ENCODE measurements around the gene MAP3K10.

Gene MAP3K10

DNA sequence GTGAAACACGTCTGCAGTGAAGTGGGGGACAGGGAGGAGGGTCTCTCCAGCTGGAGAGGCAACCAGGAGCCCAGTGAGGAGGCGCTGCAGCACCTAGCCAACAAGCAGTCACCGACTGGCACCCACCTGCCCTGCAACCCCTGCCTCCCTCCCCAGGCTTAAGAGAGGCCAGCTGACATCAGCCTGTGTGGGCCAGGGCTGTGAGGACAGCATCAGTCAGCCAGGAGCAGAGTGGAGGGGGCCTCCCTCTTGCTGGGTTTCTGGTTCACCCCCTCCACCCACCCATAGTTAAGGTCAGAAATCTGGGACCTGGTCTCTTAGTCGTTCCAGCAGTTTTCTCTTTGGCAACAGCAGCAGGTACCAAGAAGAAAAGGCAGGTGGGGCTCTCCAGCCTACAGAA is 60.8 kb downstream of the MAP3K10 start:
- DNase-seq = no peak

DNA sequence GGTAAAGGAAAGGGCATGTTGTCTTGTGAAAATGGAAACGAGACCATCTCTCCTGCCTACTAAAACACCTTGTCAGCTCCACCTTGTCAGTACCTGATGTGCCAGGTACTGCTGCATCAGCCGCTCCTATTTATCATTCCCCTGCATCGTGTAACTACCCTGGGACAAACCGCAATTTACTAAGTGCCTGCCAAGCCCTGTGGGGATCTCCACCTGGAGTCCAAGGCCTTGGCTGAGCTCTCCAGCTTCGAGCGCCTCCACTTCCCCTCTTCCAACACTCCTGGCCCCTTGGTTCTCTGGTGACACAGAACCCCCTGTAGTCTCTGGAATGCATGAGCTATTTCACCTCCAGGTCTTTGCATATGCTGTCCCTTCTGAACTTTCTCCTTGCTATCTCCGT is 61.2 kb downstream of the MAP3K10 start:
- no peak for DNase-seq

DNA sequence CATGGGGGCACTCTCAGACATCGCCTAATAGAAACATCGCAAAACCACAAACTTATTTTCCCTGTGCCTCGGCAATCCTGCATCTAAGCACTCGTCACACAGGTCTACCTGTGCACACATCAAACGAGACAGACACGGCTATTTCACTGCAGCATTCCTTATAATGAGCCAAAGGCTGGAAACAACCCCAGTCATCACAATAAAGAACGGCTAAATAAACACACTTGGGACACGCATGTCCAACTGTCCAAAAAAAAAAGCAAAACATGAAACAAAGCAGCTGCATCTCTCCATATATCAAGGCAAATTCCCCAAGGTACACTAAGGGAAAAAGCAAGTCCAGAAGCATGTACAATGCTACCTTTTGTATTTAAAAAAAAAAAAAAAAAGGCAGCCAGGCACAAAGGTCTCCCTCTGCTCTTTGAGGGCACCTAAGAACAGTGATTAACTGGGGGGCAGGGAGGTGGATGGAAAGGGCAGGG is 62.4 kb downstream of the MAP3K10 start:
- DNase-seq = no peak

DNA sequence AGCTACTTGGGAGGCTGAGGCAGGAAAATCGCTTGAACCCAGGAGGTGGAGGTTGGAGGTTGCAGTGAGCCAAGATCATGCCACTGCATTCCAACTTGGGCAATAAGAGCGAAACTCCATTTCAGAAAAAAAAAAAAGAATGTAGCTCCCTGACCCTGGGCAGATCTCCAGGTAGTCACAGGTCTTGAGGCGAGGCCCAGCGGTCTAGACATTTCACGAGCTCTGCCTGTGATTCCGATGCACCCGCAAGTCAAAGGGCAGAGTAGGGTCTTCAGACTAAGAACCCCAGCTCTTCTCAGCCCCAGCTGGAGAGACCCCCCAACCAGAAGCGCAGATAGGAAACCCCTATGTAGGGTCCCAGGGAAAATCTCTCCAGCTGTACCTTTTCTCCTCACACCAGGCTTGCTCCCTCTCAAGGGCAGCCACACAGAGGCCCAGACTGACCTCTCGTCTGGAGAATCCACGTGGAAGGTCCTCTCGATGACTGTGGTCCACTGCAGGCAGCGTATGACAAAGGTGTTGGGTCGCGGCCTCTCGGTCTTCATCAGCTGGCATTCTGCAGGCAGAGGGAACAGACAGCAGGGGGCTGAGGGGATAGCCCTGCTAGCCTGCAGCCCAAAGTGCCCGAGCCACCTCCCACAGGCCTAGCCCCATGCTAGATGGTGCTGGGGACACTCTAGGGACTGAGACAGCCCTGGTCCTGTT is 63.6 kb downstream of the MAP3K10 start:
- DNase-seq = no peak

DNA sequence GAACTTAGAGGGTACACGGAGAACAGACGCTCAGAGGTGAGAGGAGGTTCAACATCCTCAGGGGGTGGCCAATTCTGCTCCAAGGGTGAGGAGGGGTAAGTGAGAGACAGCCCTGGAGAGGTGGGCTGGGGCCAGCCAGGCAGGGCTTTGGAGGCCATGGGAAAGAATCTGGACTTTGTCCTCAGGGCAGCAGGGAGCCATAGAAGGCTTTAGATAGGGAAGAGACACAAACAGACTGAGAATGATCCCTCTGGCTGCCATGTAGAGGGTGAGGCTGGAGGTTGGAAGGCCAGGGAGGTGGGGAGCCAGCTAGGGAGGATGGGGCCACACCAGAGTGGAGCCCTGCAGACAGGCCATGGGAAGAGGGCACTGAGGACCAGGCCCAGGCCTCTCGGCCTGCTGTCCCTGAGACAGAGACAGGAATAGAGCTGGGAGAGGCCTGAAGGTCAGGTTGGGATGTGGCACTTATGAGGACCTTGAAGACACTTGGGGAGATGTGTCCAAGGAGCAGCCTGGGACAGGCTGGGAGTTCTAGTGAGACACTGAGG is 64.5 kb downstream of the MAP3K10 start:
- no peak for DNase-seq

DNA sequence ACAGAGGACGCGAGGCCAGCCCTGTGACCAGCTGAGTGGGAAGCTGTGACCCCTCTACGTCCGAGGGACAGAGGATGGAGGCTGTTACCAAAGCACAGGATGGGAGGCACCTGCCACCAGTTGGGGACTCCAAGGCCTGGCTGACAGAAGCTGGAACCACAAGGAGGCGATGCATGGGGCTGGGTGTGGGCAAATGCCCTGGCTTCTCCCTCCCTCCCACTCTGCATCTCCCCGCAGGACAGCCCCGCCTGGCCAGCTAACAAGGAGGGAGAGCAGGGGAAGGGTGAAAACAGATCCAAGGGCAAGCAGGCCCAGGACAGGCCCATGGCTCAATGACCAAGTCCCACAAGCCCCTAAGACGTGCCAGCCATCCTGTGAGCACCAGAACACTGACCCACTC is 65.3 kb downstream of the MAP3K10 start:
- DNase-seq = no peak

DNA sequence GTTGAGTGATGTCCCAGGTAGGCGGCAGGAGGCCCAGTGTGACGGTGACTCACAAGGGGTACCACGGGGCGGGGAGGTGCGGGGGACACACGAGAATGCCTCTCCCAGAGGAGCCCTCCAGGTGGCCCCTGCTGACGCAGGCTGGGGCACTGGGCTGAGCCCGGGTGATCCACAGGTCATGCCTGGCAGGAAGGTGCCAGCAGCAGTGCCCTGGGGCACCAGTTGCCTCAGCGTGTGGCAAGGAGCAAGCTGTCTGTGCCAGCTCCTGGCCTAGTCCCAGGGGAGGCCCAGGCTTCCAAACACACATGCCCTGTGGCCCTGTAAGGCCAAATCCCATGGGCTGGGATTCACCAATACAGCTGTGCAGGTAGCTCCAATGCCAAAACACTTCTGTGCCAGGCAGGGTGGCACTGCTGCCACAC is 65.9 kb downstream of the MAP3K10 start:
- DNase-seq = no peak

DNA sequence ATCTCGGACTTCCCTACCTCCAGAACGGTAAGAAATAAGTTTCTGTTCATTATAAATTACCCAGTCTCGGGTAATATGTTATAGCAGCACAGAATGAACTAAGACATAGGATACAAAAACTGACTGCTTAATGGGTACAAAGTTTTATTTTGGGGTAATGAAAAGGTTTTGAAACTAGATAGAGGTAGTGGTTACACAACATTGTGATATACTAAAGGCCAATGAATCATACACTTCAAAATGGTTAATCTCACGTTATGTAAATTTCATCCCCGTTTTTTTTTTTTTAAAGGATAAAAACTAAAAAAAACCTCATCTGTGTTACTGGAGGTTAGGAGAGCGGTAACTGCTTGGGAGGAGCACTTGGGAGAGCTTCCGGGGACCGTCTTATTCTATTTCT is 70.4 kb downstream of the MAP3K10 start:
- no peak for DNase-seq

DNA sequence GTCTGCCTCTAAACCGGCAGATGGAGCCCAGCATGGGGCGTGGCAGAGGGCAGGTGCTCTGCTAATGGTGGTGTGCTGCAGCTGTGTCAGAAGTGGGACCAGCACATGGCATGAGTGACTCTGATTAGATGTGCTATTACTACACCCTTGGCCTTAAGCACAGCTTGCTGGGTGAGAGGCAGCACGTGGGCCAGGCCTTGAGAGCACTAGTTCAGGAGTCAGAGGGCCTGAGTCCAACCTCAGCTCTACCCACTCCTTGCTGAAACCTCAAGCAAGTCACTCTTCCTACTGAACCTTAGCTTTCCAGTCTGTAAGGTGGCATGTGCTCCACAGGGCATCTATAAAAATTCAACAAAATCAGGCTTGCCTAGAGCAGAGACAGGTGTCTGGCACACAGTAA is 71.2 kb downstream of the MAP3K10 start:
- DNase-seq = peak; percentile 21

DNA sequence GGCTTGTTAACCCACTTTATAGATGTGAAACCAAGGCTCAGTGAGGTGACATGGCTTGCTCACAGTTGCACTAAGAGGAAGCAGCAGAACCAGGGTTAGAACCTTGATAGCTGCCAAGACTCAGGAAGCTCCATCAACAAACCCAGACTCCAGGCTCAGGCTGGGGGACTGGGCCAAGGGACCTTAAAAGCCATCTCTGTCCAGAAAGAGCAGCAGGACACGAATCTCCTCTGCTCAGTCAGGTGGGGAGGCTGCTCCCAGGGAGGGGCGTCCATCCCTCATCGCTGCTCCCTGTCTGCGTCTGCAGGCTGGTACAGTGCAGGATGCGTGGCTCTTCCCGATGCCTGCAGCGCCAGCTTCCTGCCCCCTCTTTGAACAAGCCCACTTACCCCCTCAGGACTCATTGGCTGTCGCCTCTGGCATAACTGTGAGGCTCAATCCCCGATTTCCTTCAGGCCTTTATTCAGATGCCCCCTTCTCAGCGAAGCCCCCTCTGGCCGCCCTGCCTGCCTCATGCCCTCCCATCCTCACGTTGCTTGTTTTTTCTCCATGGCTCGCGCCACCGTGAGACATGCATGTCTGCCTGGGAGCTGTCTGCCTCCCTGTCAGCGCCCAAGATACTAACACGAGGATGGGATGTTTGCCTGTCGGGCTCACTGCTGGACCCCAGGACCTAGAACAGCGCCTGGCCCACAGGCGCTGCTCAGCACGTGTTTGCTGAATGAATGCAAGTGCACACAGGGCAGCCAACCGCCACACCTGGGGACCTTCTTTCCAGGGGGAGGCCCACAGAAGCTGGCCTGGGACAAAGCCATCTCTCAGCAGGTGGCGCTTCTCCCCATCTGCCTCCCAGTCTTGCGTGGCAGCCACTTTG is 72.5 kb downstream of the MAP3K10 start:
- no peak for DNase-seq

DNA sequence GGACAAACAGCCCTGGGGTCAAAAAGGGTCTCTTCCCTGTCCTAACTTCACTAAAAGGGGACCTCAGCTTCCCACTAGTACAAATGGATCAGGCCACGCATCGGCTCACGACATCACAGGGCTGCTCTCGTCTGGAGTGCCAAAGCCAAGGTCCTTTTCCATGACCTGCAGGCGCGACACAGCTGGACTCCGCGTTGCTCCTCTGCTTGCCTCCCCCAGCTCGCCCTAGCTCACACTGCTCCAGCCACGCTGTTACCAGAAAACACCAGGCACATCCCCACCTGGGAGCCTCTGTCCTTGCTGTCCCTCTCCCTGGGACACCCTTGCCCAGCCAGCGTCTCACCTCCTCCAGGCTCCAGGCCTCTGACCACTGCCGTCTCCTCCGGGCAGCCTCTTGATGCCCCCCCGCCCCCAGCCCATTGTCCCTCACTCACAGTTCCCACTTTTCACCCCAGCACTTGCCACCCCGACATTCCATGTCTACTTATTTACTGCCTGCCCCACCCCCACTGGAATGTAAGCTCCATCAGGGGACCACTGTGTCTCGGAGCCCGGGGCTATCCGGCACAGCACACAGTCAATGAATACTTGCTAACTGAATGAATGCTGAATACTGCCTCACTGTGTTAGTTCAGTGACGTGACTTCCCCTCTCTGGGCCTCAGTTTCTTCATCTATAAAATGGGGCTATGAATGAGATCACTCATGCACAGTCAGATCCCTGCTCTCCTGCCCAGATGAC is 73.3 kb downstream of the MAP3K10 start:
- DNase-seq = peak; percentile 3

Measured in NCI-H146 (cell line).